Left renal cortex interstitium (tissue), 4 donors: Measurements from ENCODE around the gene ZNF831. TPM values are rescaled to one million over a fixed set of nuclear protein-coding genes. Genes with fewer than 3 reads are reported as not detected.

Source experiments
- DNase-seq, 4 donors: peaks; one replicate each; pipeline ENCODE4 v3.0.0-alpha.2; 2013; ENCODE audit warnings: low read depth in 4 of 4, low spot score in 2 of 4, missing footprints in 1 of 4
- polyA plus RNA-seq, 4 donors: library from polyadenylated mRNA; unstranded; fragments of 120-200 nt; gene quantifications; one replicate each; pipeline ENCODE4 v1.2.1, GENCODE V29; 2013; ENCODE audit not compliant: insufficient read length in 4 of 4

ZNF831 gene
- polyA plus RNA-seq, 4 donors = 0.08 to 0.13 (median 0.10) TPM

DNA sequence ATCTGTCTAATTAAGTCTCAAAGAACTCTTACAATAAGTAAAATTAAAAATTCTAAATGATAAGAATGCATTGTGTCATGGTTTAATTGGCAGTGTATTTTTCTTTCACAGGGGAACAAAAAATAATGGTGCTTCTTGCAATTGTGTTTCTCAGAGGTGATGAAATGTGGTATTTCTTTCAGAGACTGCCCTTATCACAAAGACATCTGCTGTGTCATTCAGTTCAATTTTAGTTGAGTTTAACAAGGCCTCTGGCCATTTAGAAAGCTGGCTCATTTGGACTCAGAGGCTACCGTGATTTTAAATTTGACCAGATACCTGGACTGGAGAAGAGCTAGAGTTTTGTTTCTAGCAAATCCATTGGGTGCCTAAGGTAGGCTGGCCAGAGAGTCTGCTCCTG, 23.6 kb upstream of the ZNF831 start:
- no peak for DNase-seq

DNA sequence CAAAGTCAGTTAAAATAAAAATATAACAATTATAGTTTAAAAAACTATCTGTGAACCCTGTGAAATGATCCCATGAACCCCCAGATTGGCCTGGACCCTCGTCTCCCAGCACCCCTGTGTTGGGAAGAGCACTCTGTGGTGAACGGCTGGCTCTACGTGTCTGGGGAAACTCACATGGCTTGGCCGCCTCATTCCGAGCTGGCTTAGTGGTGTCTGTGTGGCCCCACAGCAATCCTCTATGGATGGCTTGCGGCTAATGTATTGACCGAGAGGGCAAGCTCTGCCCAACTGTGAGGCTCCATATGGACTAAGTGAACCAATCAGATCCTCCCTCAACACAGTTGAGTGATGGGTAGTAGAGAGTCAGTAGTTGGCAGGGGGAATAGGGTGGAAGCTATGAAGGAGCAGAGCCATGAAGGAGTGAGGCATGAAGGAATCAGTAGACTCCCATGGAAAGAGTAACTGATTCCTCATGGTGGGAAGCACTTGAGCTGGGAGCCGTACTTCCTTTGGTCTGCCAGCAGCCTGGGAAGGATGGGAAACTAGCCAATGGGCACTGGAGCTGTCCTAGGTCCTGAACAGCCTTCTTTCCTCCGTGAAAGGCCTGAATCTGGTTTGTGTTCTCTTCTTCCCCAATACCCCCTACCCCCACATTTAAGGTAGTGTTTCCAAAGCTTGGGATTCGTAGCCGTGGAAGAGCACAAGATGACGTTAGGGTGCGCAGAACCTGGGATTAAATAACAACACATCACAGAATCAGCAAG, 21.6 kb upstream of the ZNF831 start:
- DNase-seq = no peak

DNA sequence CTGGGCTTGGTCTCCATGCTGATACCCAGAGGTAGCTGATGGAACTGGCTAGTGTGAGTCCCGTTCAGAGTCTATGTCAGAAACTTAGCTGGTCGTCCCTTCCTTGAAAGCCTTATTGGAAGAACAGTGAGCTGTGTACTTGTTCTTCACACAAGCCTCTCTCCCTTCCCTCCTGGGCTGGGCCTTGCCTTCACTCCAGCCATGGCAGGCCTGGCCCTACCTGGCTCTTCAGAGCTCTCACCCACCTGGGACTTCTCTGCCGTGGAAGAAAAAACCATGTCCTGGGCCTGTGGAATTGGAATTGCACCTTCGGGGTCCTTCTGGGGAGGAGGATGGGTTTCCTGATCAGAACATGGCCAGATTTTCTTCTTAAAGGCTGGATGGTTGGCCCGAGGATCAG, 20.3 kb upstream of the ZNF831 start:
- DNase-seq = no peak

DNA sequence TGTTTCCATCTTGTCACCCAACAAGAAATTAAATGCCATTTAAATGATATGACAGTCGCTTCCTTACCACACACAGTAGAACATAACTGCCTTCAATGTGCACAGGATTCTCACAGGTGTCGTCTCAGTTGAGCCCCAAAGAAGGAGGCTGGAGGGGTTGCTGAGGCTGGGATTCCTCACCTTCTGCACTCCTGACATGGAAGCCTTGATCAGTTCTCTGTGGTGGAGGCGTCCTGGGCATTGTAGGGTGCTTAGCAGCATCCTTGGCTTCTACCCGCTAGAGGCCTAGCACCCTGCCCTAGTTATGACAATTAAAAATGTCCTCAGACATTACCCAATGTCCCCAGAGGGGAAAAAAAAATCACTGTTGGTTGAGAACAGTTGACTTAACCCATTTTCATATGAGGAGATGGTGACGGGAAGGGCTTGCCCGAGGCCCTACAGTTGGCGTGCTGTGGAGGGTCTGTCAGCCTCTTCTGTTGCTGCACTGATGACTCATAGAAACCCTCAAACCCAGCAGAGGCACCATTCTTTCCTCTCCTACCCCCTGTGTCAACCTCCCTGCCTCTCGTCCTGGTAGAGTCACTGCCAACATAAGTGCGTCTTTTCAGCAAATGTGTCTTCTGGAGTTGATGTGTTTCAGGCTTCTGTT, 19.3 kb upstream of the ZNF831 start:
- DNase-seq = no peak

DNA sequence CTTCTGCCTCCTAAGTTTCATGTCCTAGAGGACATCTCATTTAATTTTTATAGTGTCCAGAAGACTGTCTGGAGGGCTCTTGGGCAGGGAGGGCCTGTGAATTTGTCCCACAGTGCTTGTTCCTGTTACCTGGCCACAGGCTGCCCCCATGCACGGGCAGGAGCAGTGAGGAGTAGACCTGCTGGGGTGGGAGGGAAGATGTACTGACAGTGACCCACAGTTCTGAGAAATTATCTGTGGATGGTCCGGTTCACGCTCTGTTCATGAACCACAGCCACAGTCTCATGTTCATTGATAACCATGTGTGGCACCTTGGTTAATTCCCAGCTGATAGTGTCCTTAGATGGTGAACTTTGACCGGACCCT, 18.8 kb upstream of the ZNF831 start:
- no peak for DNase-seq

DNA sequence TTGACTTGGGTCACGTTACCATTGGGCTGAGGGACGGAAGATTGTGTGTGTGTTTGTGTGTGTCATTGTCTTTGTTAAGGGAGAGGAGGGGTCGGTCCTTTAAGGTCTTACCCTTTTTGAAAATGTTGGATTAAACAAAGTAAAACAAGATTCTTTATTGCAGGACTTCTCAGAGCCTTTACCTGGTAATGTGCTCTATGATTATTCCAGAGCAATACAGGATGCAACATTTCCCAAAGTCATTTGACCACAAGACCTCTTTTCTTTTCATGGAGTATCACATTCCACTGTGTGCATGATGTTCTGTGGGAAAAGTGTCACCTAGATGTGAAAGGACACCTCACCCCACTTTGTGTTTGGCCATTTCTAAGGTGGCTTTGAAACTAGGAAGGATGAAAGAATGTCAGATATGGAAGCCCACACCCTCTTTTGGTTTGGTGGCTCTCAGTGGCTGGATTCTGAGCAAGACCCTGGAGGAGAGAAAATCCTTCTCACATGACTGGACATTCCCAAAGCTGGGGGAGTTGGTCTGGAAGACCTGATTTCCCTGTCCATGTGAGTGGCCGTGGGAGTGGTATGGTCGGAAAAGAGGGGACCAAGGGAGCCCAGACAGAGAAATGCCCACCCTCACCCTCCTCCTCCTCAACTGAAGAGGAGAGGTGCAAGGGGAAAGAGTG, 18.2 kb upstream of the ZNF831 start:
- no peak for DNase-seq

DNA sequence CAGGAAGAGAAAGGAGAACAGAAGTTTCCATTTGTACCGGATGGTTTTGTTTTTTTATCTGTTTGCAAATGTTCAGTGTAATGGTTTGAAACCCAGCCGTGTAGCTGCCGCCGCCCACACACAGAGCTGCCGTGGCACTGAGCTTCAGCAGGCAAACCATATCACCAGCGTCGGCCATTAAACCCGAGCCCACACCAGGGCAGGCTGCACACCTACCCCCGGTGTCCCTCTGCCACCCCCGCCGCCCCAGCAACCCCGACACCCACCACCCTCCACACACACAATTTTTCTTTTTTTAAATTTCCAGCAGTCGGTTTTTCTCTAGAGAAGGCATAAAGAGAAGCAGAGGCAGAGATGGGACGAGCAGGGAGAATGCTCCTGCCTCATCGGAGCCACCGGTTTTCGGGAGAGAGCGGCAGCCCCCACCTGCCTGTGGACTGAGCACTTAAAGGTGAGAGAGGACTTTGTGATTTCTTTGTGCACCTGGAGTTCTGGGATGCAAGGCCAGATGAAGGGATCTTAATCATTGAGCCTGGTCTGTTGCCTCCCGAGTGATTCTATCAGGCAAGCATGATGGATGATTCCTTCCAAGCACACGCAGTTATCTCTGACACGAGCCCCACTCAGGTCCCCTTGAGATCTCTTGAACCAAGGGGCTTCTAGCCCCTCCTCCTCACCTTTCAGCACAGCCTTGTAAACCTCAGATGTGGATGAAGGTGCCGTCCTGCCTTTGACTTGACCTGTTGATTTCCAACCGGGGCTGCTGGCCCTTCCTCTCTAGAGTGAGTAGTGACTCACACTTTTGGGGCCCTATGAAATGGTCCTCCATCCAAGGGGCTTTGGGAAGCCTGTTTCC, 17.5 kb upstream of the ZNF831 start:
- DNase-seq = no peak

DNA sequence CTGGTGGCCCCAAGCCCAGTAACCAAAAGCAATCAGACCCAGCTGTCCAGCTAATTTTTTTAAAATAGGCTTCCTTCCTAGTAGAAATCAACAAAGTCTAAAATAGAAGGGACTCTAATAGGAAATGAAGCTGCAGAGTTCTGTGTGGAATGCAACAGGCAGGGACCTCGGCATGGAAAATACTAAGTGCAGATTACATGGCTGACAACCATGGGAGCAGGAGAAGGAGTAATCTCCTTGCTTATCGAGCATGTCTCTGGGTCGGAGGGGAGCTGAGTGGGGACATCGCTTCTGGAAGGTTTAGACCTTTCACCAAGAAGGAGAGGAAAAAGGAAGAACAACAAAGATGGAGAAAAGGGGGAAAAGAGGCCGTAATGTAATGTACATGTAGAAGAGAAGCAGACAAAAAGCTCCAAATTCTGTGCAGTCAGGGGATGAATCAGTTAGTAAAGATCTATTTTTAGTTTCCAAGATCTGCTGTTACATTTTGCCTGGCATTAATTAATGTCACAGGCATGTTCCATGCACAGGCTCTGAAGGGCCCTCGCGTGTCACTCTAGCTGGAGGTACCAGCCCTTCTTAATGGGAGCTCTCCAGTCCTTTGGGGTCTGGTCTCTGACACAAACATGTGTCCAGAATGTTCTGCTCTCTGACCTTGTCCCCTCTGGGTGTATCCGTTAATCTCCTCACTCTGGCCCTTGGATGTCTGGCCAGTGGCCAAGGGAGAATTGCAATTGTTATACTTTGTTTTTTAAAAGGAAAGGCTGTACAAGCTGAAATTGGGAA, 16.6 kb upstream of the ZNF831 start:
- DNase-seq = no peak

DNA sequence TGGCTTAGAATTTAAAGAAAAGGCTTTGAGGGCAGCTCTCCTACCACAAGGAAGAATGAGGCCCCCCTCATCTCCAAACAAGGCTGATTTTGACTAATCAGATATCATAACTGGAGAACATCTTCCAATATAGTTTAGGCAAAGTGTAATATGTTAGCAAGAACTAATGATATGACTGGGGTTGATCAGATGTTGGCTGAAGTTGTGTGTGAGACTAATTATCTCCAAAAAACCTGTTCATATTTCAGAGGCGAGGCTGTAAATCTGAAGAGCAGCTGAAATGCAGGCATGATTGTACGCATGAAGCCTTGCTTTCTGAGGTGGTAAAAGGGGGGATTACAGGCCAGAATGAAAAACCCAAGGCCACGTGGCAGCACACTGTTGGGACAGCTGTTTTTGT, 16.0 kb upstream of the ZNF831 start:
- no peak for DNase-seq

DNA sequence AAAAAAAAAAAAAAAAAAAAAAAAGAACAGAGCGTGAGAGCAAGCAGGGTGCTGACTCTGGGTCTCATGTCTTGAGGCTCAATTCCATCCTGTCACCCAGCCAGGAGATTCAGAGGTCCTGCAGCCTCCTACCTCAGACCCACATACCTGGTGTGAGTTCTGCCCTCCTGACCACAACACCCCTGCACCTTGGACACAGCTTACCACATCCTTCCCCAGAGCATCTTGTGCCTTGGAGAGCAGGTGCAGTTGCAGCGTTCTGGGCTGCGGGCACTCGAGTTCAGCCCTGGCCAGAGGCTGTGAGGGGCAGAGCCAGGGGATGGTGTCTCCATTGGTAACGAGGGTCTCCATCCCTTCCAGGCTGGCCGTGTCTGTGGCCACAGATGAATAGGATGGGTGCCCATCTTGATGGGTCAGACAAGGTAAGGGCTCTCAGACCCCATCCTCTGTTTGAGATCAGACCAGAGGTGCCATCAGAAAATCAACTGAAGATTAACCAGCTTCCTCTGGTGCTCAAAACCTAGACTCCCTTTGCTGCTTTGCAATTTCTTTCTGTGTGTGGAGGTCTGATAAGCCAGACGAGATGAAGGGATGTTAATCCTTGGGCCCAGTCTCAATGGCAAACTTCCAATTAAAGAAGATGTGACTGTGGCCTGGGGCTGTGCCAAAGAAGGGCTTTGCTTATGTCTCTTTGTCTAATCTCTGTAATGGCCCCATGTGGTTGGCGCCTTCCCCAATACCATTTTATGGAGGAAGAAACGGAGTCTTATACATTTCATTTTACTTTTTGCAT, 14.7 kb upstream of the ZNF831 start:
- no peak for DNase-seq

DNA sequence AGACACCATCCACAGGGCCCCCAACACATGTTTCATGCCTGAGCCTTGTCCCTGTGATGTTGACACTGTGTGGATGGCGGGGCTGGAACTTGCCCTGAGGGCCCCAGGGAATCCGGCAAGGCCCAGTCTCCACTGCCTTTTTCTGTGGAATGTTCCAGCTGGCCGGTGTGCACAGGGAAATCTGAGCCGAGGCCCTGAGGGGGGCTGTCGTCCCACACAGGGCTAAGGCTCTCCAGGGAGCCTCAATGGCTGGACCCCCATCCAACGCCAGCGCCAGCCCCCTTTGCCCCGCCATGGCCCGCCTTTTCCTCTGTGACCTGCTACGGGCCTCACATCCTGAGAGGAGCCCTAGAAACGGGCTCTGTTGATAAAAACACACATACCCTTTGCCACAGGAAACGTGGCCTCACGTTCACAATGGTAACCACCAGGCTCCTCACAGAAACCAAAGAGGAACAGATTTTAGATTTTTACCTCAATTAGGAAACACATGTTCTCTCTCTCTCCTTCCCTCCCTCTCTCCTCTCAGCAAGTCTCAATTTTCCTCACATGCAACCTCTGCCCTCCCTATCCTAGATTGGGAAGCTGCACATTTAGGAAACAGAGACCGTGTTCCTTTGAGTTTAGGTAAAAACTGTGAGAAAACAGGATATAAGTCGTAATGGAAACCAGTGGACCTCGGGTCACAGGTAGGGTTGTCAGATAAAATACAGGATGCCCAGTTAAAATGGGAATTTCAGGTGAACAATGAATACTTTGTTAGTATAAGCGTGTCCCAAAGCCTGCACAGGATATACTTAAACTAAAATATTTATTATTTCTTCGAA, 13.7 kb upstream of the ZNF831 start:
- peak in 3 of 4 donors; percentile 44 to 55 (median 54) for DNase-seq

DNA sequence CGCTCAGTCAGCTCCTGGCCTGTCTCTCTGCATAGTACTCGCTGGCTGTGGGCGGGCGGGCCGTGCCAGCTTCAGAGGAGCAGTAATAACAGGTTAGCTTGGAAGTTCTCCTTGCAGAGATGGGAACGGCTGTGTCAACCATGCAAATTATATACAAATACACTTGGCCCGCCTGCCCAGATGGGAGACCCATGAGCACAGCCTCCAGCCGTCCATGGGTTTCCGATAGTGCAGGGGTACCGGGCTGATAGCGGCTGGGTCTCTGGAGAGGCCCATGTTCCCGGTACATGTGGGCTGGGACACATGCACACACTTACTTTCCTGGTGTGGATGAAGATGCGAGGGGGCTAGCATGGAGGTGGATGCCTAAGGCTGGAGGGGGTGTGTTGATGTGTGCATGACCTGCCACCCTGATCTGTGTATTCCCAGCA, 12.8 kb upstream of the ZNF831 start:
- no peak for DNase-seq

DNA sequence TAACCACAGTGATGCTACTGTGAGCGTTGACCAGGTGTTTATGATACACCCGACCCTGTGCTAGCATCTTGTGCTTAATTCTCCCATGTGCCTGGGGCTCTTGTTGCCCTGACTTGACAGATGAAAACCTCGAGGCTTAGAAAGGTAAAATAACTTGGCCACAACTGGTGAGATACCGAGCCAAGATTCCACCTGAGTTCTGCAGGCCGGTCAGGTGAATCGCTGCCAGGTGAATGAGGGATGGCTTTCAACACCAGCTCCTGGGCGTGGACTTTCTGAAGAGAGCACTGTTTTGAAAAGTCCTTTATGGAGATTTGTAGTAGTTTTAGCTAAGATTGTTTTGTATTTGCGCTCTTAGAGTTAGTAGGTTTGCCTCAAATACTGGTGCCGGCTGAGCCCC, 12.2 kb upstream of the ZNF831 start:
- no peak for DNase-seq

DNA sequence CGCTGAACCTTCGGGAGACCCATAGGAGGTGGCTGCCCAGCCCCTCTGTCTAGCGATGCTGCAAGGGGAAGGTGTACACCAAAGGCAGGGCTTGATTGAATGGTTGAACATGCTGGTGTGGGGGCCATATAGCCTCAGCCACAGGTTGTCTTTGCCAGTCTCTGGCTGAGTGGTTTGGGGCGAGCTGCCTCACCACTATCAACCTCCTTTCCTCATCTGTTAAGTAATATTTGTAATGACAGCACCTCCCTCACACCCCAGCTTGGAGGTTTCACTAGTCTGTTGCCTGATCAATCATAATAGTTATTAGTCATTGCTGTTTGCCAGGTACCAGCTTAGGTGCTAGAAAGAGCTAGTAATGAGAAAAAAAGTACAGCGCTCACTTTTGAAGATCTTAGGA, 11.8 kb upstream of the ZNF831 start:
- DNase-seq = no peak

DNA sequence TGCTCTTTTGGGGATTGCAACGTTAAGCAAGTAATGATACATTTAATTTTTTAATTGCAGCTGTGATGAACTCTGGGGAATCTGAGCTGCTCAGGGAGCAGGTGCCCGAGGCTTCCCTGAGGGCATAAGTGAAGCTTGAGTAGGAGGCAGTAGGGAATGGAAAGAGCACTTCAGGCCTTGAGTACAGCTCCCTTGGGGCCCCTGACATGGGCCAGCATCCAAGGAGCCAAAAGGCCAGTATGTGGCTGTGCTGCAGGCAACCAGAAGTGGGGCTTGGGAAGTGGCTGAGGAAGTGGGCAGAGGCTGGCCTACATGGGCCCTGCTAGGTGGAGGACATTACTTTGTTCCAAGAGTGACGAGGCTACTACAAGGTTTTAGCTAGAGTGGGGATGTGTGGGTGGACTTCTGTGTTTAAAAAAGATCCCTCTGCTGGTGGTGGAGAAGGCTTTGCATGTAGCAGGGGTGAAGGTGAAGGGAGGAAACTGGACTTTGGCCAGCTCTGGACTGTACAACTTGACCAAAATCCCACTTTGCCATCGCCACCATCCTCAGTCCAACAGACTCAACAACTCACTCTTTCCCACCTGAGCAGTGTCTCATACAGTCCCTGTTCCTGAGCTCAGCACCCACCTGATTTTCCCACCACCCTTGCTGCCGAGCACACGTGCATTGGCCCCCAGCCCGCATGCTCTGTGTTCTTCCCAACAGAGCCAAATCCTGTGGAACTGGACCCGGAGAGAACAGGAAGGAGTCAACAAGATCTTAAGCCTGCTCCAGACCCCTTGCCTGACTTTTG, 10.9 kb upstream of the ZNF831 start:
- no peak for DNase-seq

DNA sequence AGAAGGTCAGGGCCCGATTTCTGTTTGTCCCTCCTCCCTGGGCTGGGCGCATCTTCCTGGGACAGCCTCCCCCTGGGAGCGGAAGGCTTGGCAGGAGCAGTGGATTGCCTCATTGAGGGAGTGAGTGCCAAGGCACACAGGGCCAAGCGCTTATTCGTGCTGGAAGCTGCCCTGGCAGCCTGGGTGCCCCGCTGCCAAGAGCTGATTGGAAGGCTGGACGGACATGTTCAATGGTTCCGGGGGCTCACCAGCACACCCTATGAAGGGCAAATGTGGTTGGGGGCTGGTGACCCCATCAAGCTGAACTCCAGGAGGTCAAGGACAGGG, 10.3 kb upstream of the ZNF831 start:
- DNase-seq = no peak

DNA sequence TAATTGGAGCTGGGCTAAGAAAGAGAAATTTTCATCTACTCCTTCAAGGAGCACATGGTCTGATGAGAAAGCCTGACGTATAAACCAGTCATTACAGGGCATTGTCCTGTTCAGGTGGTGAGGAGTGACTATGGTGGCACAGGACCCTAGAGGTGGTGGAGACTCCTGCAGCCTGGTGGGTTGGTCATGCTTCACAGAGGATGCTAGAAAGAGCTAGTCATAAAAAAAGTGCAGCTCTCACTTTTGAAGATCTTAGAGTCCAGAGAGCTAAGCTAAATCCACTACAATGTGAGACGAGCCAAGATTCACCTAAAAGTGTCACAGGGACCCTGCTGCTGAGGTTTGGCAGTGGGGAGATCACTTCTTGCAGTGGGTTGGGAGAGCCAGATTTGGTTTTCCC, 9.8 kb upstream of the ZNF831 start:
- DNase-seq = no peak
